ENCODE data around the gene GNB3. TPM values are rescaled to one million over a fixed set of nuclear protein-coding genes. Genes with fewer than 3 reads are reported as not detected.

The GNB3 gene
- total RNA-seq, 2 donors from 2014 or later = 0.62 to 0.72 TPM

GRCh38 chr12:6799147-6799546, 41.6 kb upstream of the GNB3 start:
- intact Hi-C loops (cut with DNase I) = no loop called here
- no peak for TF ChIP-seq CTCF (IDR thresholded peaks at IDR 0.05)
- H3K27ac ChIP-seq = no peak overlapping the region
- no peak for DNase-seq
- H3K4me1 ChIP-seq = no peaks in the 10 kb centered on the region
- no peak overlapping the region for H3K4me3 ChIP-seq
- H3K9me3 ChIP-seq = no peaks in the 10 kb centered on the region
- H3K27me3 ChIP-seq = no peaks in the 10 kb centered on the region
- H3K9ac ChIP-seq (ENCODE audit: low read depth in 2 of 2, low read length in 2 of 2) = no peak overlapping the region
- no peaks in the 10 kb centered on the region for H3K36me3 ChIP-seq

- Histone ChIP-seq H3K27me3 (no peaks in the 10 kb centered on the region), H3K9me3 (no peaks in the 10 kb centered on the region), H3K27ac (no peak overlapping the region), H3K9ac (ENCODE audit: low read depth in 2 of 2, low read length in 2 of 2) (no peak overlapping the region), H3K4me1 (no peaks in the 10 kb centered on the region), H3K36me3 (no peaks in the 10 kb centered on the region), H3K4me3 (no peak overlapping the region)
- TF ChIP-seq CTCF (IDR thresholded peaks at IDR 0.05) = no peak
- no peak for DNase-seq
- intact Hi-C loops (cut with DNase I) = no loop called here
Measured at GRCh38 chr12:6807170-6807569, 33.6 kb upstream of the GNB3 start.

GRCh38 chr12:6809056-6809455, 31.7 kb upstream of the GNB3 start:
- Histone ChIP-seq H3K9me3 (no peaks in the 10 kb centered on the region), H3K27me3 (no peaks in the 10 kb centered on the region), H3K9ac (ENCODE audit: low read depth in 2 of 2, low read length in 2 of 2) (no peak overlapping the region), H3K36me3 (no peaks in the 10 kb centered on the region), H3K27ac (no peak overlapping the region), H3K4me1 (no peaks in the 10 kb centered on the region), H3K4me3 (no peak overlapping the region)
- TF ChIP-seq CTCF (IDR thresholded peaks at IDR 0.05) = no peak
- intact Hi-C loops (cut with DNase I) = no loop called here
- no peak for DNase-seq

GRCh38 chr12:6810758-6811157, 30.0 kb upstream of the GNB3 start:
- H3K4me3 ChIP-seq = no peak overlapping the region
- no peaks in the 10 kb centered on the region for H3K27me3 ChIP-seq
- no peaks in the 10 kb centered on the region for H3K4me1 ChIP-seq
- intact Hi-C loops (cut with DNase I) = no loop called here
- no peak overlapping the region for H3K27ac ChIP-seq
- no peak for TF ChIP-seq CTCF (IDR thresholded peaks at IDR 0.05)
- no peak for DNase-seq
- H3K9me3 ChIP-seq = no peaks in the 10 kb centered on the region
- no peaks in the 10 kb centered on the region for H3K36me3 ChIP-seq
- no peak overlapping the region for H3K9ac ChIP-seq (ENCODE audit: low read depth in 2 of 2, low read length in 2 of 2)

- H3K27ac ChIP-seq = no peak overlapping the region
- no peak for DNase-seq
- H3K4me3 ChIP-seq = no peak overlapping the region
- H3K9me3 ChIP-seq = no peaks in the 10 kb centered on the region
- H3K36me3 ChIP-seq = no peaks in the 10 kb centered on the region
- H3K9ac ChIP-seq (ENCODE audit: low read depth in 2 of 2, low read length in 2 of 2) = no peak overlapping the region
- intact Hi-C loops (cut with DNase I) = no loop called here
- no peaks in the 10 kb centered on the region for H3K4me1 ChIP-seq
- no peaks in the 10 kb centered on the region for H3K27me3 ChIP-seq
- TF ChIP-seq CTCF (IDR thresholded peaks at IDR 0.05) = no peak
Measured at GRCh38 chr12:6813363-6813762, 27.4 kb upstream of the GNB3 start.

GRCh38 chr12:6816598-6816997, 24.1 kb upstream of the GNB3 start:
- no peaks in the 10 kb centered on the region for H3K36me3 ChIP-seq
- peaks cover under 1% of the 10 kb centered on the region for H3K27me3 ChIP-seq

More at GRCh38 chr12:6816598-6816997, 24.1 kb upstream of the GNB3 start:
- Histone ChIP-seq H3K9ac (ENCODE audit: low read depth in 2 of 2, low read length in 2 of 2) (no peak overlapping the region), H3K4me1 (no peaks in the 10 kb centered on the region), H3K4me3 (no peak overlapping the region), H3K9me3 (no peaks in the 10 kb centered on the region), H3K27ac (no peak overlapping the region)
- DNase-seq = no peak
- TF ChIP-seq CTCF (IDR thresholded peaks at IDR 0.05) = no peak
- intact Hi-C loops (cut with DNase I) = no loop called here
